Activated CD4-positive, alpha-beta T cell treated with anti-CD3 and anti-CD28 coated beads, Interleukin-2, Interleukin-4, amounts not matched to agents 100 ng/mL and 50 ng/mL, durations not matched to agents 16 hours and 8 hours (primary cell): ENCODE results near the gene FAM163B.

ENCODE experiments used
- DNase-seq: peaks from one replicate; pipeline ENCODE4 v3.0.0-alpha.2; 2020; ENCODE audit warnings: low spot score

Gene FAM163B

GRCh38 chr9:133615606-133616188, 6.5 kb upstream of the FAM163B start:
- DNase-seq: no peak

DNA sequence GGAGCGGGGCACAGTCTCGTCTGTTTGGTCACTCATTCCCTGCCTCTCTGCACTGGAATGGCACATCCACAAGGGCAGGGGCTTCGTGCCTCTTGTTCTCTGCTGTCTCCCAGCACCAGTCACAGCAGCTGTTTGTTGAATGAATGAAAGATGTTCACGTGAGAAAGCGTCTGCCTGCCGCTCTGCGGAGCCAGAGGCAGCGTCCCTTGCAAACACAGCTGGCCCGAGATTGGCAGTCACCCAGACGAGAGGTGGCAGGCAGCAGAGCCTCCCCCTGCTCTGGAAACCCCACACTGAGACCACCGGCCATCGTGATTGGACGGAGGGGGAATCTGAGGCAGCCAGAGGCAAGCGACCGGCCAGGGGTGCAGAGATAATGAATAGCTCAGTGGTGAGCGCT, 6.0 kb upstream of the FAM163B start:
- DNase-seq: no peak

- DNase-seq: no peak
These were observed 5.5 kb upstream of the FAM163B start for GRCh38 chr9:133614678-133615077.

GRCh38 chr9:133614056-133614455, 4.9 kb upstream of the FAM163B start:
- no peak for DNase-seq

DNA sequence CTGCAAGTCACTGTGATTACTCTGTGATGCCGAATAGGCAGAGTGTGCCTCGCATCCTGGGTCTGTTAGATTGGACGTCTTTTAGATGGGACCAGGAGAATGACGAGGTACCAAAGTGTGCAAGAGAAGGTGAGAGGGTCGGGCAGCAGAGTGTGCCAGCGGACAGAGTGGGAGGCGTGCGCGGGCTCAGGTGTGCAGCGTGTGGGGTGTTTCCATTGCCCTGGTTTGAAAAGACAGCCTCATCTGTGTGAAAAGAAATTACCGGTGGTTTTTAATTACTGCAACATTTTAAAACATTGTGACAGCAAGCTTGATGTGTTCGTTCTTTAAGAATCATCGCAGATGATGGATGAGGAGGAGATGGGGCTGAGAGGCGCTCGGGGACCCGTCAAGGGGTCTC, 4.2 kb upstream of the FAM163B start:
- DNase-seq: no peak

DNA sequence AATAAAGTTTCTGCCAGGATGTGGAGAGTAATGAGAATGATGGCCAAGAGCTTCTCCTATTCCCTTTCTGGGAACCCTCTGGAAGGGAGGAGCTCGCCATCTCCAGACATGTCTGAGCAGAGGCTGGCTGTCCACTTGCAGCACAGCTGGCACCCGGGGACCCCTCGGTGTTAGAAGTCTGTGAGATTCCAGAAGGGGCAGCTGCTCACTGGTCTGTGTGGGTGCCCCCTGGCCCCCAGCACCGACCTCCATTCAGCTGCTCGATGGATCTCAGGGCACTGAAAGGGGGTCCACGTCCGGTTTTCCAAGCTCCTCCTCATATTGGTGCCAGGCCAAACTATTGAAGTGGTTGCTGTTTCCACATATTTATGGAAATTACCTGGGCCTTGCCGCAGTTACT, 3.6 kb upstream of the FAM163B start:
- no peak for DNase-seq

- no peak for DNase-seq
These were observed 2.9 kb upstream of the FAM163B start for GRCh38 chr9:133612051-133612450.

- DNase-seq: no peak
These were observed 1.7 kb upstream of the FAM163B start for GRCh38 chr9:133610845-133611244.

- DNase-seq: no peak
These were observed 300 bp downstream of the FAM163B start for GRCh38 chr9:133608889-133609288.

- DNase-seq: no peak
These were observed 807 bp downstream of the FAM163B start for GRCh38 chr9:133608382-133608781.

- no peak for DNase-seq
These were observed 1.2 kb downstream of the FAM163B start for GRCh38 chr9:133607976-133608375.

GRCh38 chr9:133607381-133607780, 1.8 kb downstream of the FAM163B start:
- no peak for DNase-seq

DNA sequence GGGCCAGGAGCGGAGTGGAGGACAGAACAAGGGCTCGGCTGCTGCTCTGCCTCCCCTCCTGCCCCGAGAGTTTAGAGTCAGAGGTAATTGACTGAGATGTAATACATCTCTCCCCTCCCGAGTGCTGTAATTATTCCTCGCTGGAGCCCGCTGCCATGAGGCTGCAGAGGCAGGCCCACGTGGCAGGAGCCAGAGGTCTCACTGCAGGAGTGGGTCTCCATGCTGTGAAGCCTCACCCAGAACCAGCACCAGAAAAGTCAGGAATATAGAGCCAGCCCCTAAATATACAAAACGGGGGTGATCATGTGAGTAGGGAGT, 2.5 kb downstream of the FAM163B start:
- DNase-seq: no peak

- no peak for DNase-seq
These were observed 3.1 kb downstream of the FAM163B start for GRCh38 chr9:133605856-133606707.

DNA sequence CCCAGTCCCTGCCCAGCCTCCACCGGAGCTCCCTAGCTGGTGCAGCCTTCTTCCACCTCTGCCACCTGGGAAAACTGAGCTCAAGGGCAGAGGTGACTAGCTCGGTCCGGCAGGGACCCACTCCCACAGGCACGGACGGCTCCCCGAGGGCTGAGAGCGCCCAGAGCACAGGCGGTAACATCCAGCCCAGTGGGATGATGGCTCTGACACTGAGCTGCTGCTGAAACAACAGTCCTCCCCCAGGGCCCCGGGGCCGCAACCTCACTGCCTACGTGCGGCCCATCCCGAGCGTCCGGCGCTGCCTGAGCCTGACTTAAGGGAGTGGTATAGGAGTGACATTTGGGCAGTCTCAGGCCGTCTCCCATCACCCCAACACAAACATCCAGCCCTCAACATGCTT, 3.7 kb downstream of the FAM163B start:
- no peak for DNase-seq

GRCh38 chr9:133604856-133605255, 4.3 kb downstream of the FAM163B start:
- DNase-seq: no peak

- no peak for DNase-seq
These were observed 5.0 kb downstream of the FAM163B start for GRCh38 chr9:133604214-133604613.

- DNase-seq: no peak
These were observed 5.9 kb downstream of the FAM163B start for GRCh38 chr9:133603135-133603927.

DNA sequence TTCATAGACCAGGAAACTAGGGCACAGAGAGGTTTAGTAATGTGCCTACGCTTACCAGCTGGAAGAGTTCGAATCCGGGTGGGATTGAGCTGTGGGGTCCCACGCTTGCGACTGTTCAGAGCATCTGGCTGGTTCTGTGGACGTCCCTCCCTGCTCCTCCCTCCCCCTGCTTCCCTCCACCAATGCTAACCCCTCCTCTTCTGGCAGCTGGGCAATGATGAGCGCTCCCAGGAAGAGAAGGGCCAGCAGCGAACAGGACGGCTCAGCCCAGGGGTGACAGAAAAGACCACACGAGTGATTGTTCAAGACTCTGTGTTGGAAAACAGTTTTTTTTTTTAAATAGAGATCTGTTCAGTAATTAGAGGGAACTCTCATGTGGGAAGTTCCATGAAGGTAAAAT, 6.9 kb downstream of the FAM163B start:
- DNase-seq: no peak

DNA sequence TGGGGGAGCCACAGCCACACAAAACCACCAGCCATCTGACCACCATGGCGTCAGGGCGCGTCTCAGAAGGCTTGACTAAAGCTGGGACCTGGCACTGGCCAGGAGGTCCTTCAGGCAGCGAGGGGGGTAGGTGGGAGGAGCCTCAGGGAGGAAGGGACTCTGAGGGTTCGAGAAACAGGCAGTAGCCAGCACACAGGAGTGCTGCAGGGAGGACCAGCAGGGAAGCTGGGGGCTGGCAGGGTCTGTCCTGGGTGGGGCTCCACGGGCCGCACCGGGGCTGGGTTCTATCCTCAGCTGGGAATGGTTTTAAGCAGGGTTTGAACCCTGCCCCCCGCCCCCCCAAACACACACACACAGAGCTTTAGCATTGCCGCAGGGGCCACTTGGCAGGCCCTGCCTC, 7.4 kb downstream of the FAM163B start:
- no peak for DNase-seq

DNA sequence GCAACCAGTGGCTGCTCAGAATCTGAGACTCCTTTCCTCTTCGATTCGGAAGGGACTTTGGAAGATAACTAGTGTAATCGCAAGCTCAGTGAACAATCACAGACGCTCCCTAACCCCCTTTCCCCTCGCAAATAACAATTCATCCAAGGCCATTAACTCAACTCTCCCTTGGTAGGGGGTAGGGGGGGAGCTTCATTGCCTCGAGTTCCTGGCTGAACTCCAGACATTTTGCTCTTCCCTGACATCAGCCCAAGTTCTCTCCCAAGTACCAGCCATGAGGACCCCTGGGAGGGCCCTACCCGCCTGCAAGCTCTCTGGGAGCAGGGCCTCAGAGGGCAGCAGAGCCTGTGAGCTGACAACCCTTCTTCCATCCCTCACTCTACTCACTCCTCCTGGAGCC, 8.4 kb downstream of the FAM163B start:
- DNase-seq: no peak

DNA sequence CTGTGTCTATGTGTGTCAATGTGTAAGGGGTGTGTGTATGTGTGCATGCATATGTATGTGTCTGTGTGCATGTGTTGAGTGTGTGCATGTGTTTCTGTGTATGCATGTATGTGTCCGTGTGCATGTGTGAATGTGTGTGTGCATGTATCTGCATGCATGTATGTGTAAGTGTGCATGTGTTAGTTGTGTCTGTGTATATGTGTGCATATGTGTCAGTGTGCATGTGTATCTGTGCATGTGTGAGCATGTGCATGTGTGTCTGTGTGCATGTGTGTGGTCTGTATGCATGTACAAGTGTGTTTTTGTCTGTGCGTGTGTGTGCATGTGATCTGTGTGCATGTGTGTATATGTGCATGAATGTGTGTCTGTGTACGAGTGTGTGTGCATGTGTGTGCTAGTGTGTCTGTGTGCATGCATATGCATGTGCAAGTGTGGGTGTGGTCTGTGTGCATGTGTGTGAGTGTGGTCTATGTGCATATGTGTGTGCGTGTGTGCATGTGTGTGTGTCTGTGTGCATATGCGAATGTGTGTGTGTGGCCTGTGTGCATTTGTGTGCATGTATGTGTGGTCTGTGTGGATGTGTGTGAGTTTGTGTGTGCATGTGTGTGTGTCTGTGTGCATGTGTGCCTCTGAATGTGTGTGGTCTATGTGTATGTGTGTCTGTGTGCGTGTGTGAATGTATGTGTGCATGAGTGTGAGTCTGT, 9.6 kb downstream of the FAM163B start:
- no peak for DNase-seq

DNA sequence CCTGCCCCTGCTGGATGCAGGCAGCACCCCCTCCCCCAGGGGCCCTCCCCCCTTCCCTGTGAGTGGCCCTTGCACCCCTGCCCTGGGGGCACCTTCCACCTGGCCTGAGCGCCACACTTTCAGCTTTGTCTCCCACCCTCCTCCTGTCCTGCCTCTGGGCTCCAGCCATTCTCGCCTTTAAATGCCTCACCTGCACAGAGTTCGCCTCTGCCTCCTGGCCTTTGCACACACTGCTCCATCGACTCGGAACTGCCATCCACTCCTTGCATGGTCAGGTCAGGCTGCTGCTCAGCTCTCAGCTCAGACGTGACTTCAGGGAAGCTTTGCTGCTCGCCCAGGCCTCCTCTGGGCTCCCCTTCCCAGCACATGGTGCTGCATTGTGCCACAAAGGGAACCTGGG, 10.2 kb downstream of the FAM163B start:
- no peak for DNase-seq
